GM12891 (cell line): ENCODE results near the gene TEX51.

Experiments
- POLR2A ChIP-seq: IDR thresholded peaks from 2 replicates; pipeline ENCODE4 v1.6.1; 2011; ENCODE audit warnings: low read depth, low read length, control low read depth
- POLR2AphosphoS5 ChIP-seq: IDR thresholded peaks from 2 replicates; pipeline ENCODE4 v1.6.1; 2011; ENCODE audit warnings: low read depth, low read length, control low read depth
- TAF1 ChIP-seq: IDR thresholded peaks from 2 replicates; pipeline ENCODE4 v1.6.1; 2011; ENCODE audit warnings: low read depth, low read length, control low read depth

DNA sequence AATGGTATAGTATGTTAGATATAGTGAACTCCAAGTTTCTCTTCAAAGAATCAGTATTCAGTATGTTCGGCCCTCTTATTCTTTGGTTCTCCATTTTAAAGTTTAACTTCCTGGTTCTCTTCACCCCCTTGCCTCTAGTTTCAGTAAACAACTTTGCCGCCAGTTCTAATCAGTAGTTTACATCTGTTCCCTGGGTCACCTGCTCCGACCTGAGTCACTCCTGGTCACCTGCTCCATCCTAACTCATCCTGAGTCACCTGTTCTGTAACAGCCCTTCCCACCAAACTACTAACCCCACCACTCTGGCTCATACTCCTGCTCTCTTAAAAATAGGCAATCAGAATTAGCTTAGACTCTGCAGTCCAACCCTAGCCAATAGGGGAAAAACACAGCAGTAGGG, 23.7 kb upstream of the TEX51 start:
- no peak for TF ChIP-seq TAF1
- no peak for TF ChIP-seq POLR2A
- TF ChIP-seq POLR2AphosphoS5 = no peak
